Left lung (tissue), 10 donors: Measurements from ENCODE around the gene NUP50. TPM values are rescaled to one million over a fixed set of nuclear protein-coding genes. Genes with fewer than 3 reads are reported as not detected.

ENCODE experiments used
- ATAC-seq: fragments of 200-7000 bp; cut with Tn5 transposase; one replicate; pipeline ENCODE4 v1.9.1; 2020; ENCODE audit warnings: moderate library complexity
- DNase-seq, 4 donors: peaks; one replicate each; pipeline ENCODE4 v3.0.0-alpha.2; 2013 to 2020
- H3K27ac ChIP-seq, 2 donors: fragments of 200-600 bp; sonication (generic) in 1 of 2; one replicate each; pipeline versions ENCODE4 v1.5.0 to v1.8.0; 2020 to 2021
- H3K27me3 ChIP-seq, 2 donors: fragments of 200-600 bp; sonication (generic) in 1 of 2; one replicate each; pipeline versions ENCODE4 v1.5.0 to v1.8.0; 2020 to 2021
- H3K36me3 ChIP-seq, 2 donors: fragments of 200-600 bp; sonication (generic) in 1 of 2; one replicate each; pipeline versions ENCODE4 v1.5.0 to v1.8.0; 2020 to 2021
- H3K4me1 ChIP-seq, 2 donors: fragments of 200-600 bp; one replicate each; pipeline ENCODE4 v1.8.0; 2021
- H3K4me3 ChIP-seq, 2 donors: fragments of 200-600 bp; sonication (generic) in 1 of 2; one replicate each; pipeline versions ENCODE4 v1.5.0 to v1.8.0; 2020 to 2021; ENCODE audit warnings: mild to moderate bottlenecking in 1 of 2
- H3K9me3 ChIP-seq, 2 donors: fragments of 200-600 bp; sonication (generic) in 1 of 2; one replicate each; pipeline versions ENCODE4 v1.5.0 to v1.8.0; 2020 to 2021
- intact Hi-C, 2 donors: fragments of 100-400 bp; cut with DNase I; formaldehyde crosslinking; loops; one replicate each; pipeline versions ENCODE4 v1.11.2 to v1.14.2; 2022
- polyA plus RNA-seq, 6 donors: library from polyadenylated mRNA; unstranded; fragments of 120-200 nt; gene quantifications; one replicate each; pipeline ENCODE4 v1.2.1, GENCODE V29; 2013; ENCODE audit not compliant: insufficient read length in 6 of 6
- total RNA-seq, 2 donors: library from RNA; stranded (reverse); fragmentation: NEBNext Ultra II Directional; extraction: Animal tissue kit (Norgen Biotek cat#: 25700); gene quantifications; one replicate each; pipeline ENCODE4 v1.2.1, GENCODE V29; 2021
- TF ChIP-seq, protein P1 (sequence below), 2 donors: fragments of 200-600 bp; sonication (generic) in 1 of 2; IDR thresholded peaks; one replicate each; pipeline versions ENCODE4 v1.5.0 to v1.8.0; 2021; ENCODE audit warnings: antibody characterized with exemption in 2 of 2
- donor health status: DM: no; HTN: yes; CAD: no.
- donor health status: DM: no; HTN: no; CAD: no.

NUP50 gene
- total and polyA plus RNA-seq, 8 donors = 47.4 to 70.0 (median 52.9) TPM

DNA sequence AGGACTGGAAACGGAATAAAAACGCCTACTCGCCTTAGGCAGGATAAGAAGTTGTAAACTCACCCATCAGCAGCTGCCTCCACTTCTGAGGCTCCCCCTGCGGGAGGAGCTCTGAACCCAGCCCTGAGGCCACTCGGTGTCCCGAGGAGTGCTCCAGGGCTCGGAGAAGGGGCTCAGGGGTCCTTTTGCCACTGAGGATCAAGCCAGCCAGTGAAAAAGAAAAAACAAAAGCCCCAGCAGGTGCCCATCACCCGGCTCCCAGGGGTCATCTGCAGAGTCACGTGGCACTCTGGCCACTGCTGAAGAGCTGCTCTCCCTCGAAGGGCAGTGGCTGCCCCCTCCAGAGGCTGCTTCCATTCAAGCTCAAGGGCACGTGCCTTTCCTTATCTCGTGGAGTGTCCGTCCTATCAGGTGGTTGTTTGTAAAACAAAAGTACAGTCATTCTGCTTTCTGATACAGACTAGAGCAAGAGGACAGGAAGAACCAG lies 29.0 kb downstream of the NUP50 start:
- DNase-seq (peak in 1 of 4 donors; percentile 50), ATAC-seq (no peak)
- H3K27ac ChIP-seq = no peak overlapping the region
- intact Hi-C loops = no loop called here
- H3K36me3 ChIP-seq = peaks cover 0 to 68% of the 10 kb centered on the region in 2 donors
- no peaks in the 10 kb centered on the region for H3K9me3 ChIP-seq
- TF ChIP-seq, protein P1, sequence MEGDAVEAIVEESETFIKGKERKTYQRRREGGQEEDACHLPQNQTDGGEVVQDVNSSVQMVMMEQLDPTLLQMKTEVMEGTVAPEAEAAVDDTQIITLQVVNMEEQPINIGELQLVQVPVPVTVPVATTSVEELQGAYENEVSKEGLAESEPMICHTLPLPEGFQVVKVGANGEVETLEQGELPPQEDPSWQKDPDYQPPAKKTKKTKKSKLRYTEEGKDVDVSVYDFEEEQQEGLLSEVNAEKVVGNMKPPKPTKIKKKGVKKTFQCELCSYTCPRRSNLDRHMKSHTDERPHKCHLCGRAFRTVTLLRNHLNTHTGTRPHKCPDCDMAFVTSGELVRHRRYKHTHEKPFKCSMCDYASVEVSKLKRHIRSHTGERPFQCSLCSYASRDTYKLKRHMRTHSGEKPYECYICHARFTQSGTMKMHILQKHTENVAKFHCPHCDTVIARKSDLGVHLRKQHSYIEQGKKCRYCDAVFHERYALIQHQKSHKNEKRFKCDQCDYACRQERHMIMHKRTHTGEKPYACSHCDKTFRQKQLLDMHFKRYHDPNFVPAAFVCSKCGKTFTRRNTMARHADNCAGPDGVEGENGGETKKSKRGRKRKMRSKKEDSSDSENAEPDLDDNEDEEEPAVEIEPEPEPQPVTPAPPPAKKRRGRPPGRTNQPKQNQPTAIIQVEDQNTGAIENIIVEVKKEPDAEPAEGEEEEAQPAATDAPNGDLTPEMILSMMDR (IDR thresholded peaks at IDR 0.05) = no peak
- no peaks in the 10 kb centered on the region for H3K27me3 ChIP-seq
- no peak overlapping the region for H3K4me3 ChIP-seq
- H3K4me1 ChIP-seq = no peaks in the 10 kb centered on the region

GRCh38 chr22:45194686-45195085 lies 31.0 kb downstream of the NUP50 start:
- H3K9me3 ChIP-seq = no peaks in the 10 kb centered on the region
- peaks cover 0 to 68% of the 10 kb centered on the region in 2 donors for H3K36me3 ChIP-seq
- no peaks in the 10 kb centered on the region for H3K4me1 ChIP-seq
- H3K27ac ChIP-seq = no peak overlapping the region
- H3K4me3 ChIP-seq = no peak overlapping the region
- TF ChIP-seq, protein P1 (IDR thresholded peaks at IDR 0.05) = no peak
- intact Hi-C loops = no loop called here
- DNase-seq = peak in 1 of 4 donors; percentile 64
- H3K27me3 ChIP-seq = no peaks in the 10 kb centered on the region
- no peak for ATAC-seq

DNA sequence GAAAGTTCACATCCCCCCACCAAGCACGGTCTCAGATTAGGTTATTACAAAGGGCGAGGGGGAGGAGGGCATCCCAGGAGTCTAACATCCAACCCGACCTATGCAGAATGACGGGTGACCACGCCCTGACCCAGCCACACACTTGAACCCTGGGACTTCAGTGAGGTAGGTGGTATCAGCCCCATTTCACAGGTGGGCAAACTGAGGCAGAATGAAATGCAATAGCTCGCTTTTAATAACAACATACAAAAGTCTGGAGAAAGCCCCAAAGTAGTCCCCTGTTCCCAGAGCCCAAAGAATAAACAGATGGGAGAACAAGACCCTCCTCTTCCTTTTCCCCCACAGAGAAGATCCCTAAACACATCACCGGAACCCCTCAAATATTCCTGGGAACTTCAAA lies 31.9 kb downstream of the NUP50 start:
- no peak overlapping the region for H3K27ac ChIP-seq
- H3K4me3 ChIP-seq = no peak overlapping the region
- no peaks in the 10 kb centered on the region for H3K9me3 ChIP-seq
- intact Hi-C loops = no loop called here
- ATAC-seq (no peak), DNase-seq (no peak)
- no peaks in the 10 kb centered on the region for H3K4me1 ChIP-seq
- TF ChIP-seq, protein P1 (IDR thresholded peaks at IDR 0.05) = no peak
- no peaks in the 10 kb centered on the region for H3K27me3 ChIP-seq
- H3K36me3 ChIP-seq = peaks cover 0 to 73% of the 10 kb centered on the region in 2 donors

GRCh38 chr22:45196308-45196707 lies 32.6 kb downstream of the NUP50 start:
- TF ChIP-seq, protein P1 (IDR thresholded peaks at IDR 0.05) = no peak
- no peak for ATAC-seq
- intact Hi-C loops = no loop called here

GRCh38 chr22:45196926-45197605 lies 33.3 kb downstream of the NUP50 start:
- intact Hi-C loops = no loop called here
- Histone ChIP-seq H3K27ac (no peak overlapping the region), H3K9me3 (no peaks in the 10 kb centered on the region), H3K4me3 (no peak overlapping the region), H3K4me1 (no peaks in the 10 kb centered on the region), H3K36me3 (peaks cover 0 to 88% of the 10 kb centered on the region in 2 donors), H3K27me3 (no peaks in the 10 kb centered on the region)
- DNase-seq (no peak), ATAC-seq (no peak)
- TF ChIP-seq, protein P1 (IDR thresholded peaks at IDR 0.05) = no peak

More at GRCh38 chr22:45196308-45196707, 32.6 kb downstream of the NUP50 start:
- Histone ChIP-seq H3K27ac (no peak overlapping the region), H3K9me3 (no peaks in the 10 kb centered on the region), H3K4me3 (no peak overlapping the region), H3K36me3 (peaks cover 0 to 80% of the 10 kb centered on the region in 2 donors), H3K27me3 (no peaks in the 10 kb centered on the region), H3K4me1 (no peaks in the 10 kb centered on the region)
- DNase-seq = no peak
